ENCODE measurements around the gene LGR4.

The LGR4 gene

GRCh38 chr11:27390318-27391295 is 82.0 kb downstream of the LGR4 start:
- Histone ChIP-seq H3K4me1 (ENCODE audit: control insufficient read depth, insufficient read depth, low read length) (peaks cover 88% of the 10 kb centered on the region), H3K36me3 (ENCODE audit: control insufficient read depth, insufficient read depth, low read length) (peaks cover 37% of the 10 kb centered on the region), H3K9ac (ENCODE audit: low read depth, low read length) (no peak overlapping the region), H3K9me3 (ENCODE audit: control insufficient read depth, insufficient read depth, low read length) (no peaks in the 10 kb centered on the region), H3K4me3 (ENCODE audit: low read depth, low read length) (no peak overlapping the region), H3K27me3 (ENCODE audit: control insufficient read depth, insufficient read depth, low read length) (no peaks in the 10 kb centered on the region), H3K27ac (ENCODE audit: low read depth, low read length) (peak overlapping the region; percentile 62)

- no peak overlapping the region for H3K9ac ChIP-seq (ENCODE audit: low read depth, low read length)
- H3K27me3 ChIP-seq (ENCODE audit: control insufficient read depth, insufficient read depth, low read length) = no peaks in the 10 kb centered on the region
- H3K9me3 ChIP-seq (ENCODE audit: control insufficient read depth, insufficient read depth, low read length) = no peaks in the 10 kb centered on the region
- H3K27ac ChIP-seq (ENCODE audit: low read depth, low read length) = no peak overlapping the region
- H3K4me1 ChIP-seq (ENCODE audit: control insufficient read depth, insufficient read depth, low read length) = peaks cover 73% of the 10 kb centered on the region
- no peak overlapping the region for H3K4me3 ChIP-seq (ENCODE audit: low read depth, low read length)
- peaks cover 51% of the 10 kb centered on the region for H3K36me3 ChIP-seq (ENCODE audit: control insufficient read depth, insufficient read depth, low read length)
Observed at GRCh38 chr11:27388869-27389268, 83.7 kb downstream of the LGR4 start.

GRCh38 chr11:27388001-27388400 is 84.6 kb downstream of the LGR4 start:
- H3K9me3 ChIP-seq (ENCODE audit: control insufficient read depth, insufficient read depth, low read length) = no peaks in the 10 kb centered on the region
- H3K4me3 ChIP-seq (ENCODE audit: low read depth, low read length) = no peak overlapping the region
- no peak overlapping the region for H3K9ac ChIP-seq (ENCODE audit: low read depth, low read length)
- H3K4me1 ChIP-seq (ENCODE audit: control insufficient read depth, insufficient read depth, low read length) = peaks cover 67% of the 10 kb centered on the region
- peaks cover 60% of the 10 kb centered on the region for H3K36me3 ChIP-seq (ENCODE audit: control insufficient read depth, insufficient read depth, low read length)
- H3K27ac ChIP-seq (ENCODE audit: low read depth, low read length) = no peak overlapping the region
- no peaks in the 10 kb centered on the region for H3K27me3 ChIP-seq (ENCODE audit: control insufficient read depth, insufficient read depth, low read length)

- Histone ChIP-seq H3K36me3 (ENCODE audit: control insufficient read depth, insufficient read depth, low read length) (peaks cover 64% of the 10 kb centered on the region), H3K4me1 (ENCODE audit: control insufficient read depth, insufficient read depth, low read length) (peaks cover 60% of the 10 kb centered on the region), H3K9ac (ENCODE audit: low read depth, low read length) (no peak overlapping the region), H3K9me3 (ENCODE audit: control insufficient read depth, insufficient read depth, low read length) (no peaks in the 10 kb centered on the region), H3K27me3 (ENCODE audit: control insufficient read depth, insufficient read depth, low read length) (no peaks in the 10 kb centered on the region), H3K4me3 (ENCODE audit: low read depth, low read length) (no peak overlapping the region), H3K27ac (ENCODE audit: low read depth, low read length) (no peak overlapping the region)
Observed at GRCh38 chr11:27387362-27387761, 85.2 kb downstream of the LGR4 start.

GRCh38 chr11:27386181-27386845 is 86.3 kb downstream of the LGR4 start:
- H3K9ac ChIP-seq (ENCODE audit: low read depth, low read length) = no peak overlapping the region
- H3K27me3 ChIP-seq (ENCODE audit: control insufficient read depth, insufficient read depth, low read length) = no peaks in the 10 kb centered on the region
- peaks cover 69% of the 10 kb centered on the region for H3K36me3 ChIP-seq (ENCODE audit: control insufficient read depth, insufficient read depth, low read length)
- H3K4me1 ChIP-seq (ENCODE audit: control insufficient read depth, insufficient read depth, low read length) = peaks cover 50% of the 10 kb centered on the region
- H3K27ac ChIP-seq (ENCODE audit: low read depth, low read length) = peak overlapping the region; percentile 7
- no peak overlapping the region for H3K4me3 ChIP-seq (ENCODE audit: low read depth, low read length)
- H3K9me3 ChIP-seq (ENCODE audit: control insufficient read depth, insufficient read depth, low read length) = no peaks in the 10 kb centered on the region

- peaks cover 40% of the 10 kb centered on the region for H3K4me1 ChIP-seq (ENCODE audit: control insufficient read depth, insufficient read depth, low read length)
- H3K9ac ChIP-seq (ENCODE audit: low read depth, low read length) = no peak overlapping the region
- no peak overlapping the region for H3K4me3 ChIP-seq (ENCODE audit: low read depth, low read length)
- H3K36me3 ChIP-seq (ENCODE audit: control insufficient read depth, insufficient read depth, low read length) = peaks cover 73% of the 10 kb centered on the region
- H3K27ac ChIP-seq (ENCODE audit: low read depth, low read length) = no peak overlapping the region
- no peaks in the 10 kb centered on the region for H3K27me3 ChIP-seq (ENCODE audit: control insufficient read depth, insufficient read depth, low read length)
- no peaks in the 10 kb centered on the region for H3K9me3 ChIP-seq (ENCODE audit: control insufficient read depth, insufficient read depth, low read length)
Observed at GRCh38 chr11:27385245-27385644, 87.3 kb downstream of the LGR4 start.

GRCh38 chr11:27384227-27384626 is 88.4 kb downstream of the LGR4 start:
- Histone ChIP-seq H3K27ac (ENCODE audit: low read depth, low read length) (no peak overlapping the region), H3K36me3 (ENCODE audit: control insufficient read depth, insufficient read depth, low read length) (peaks cover 75% of the 10 kb centered on the region), H3K27me3 (ENCODE audit: control insufficient read depth, insufficient read depth, low read length) (no peaks in the 10 kb centered on the region), H3K4me1 (ENCODE audit: control insufficient read depth, insufficient read depth, low read length) (peaks cover 30% of the 10 kb centered on the region), H3K9me3 (ENCODE audit: control insufficient read depth, insufficient read depth, low read length) (no peaks in the 10 kb centered on the region), H3K9ac (ENCODE audit: low read depth, low read length) (no peak overlapping the region), H3K4me3 (ENCODE audit: low read depth, low read length) (no peak overlapping the region)

- peaks cover 81% of the 10 kb centered on the region for H3K36me3 ChIP-seq (ENCODE audit: control insufficient read depth, insufficient read depth, low read length)
Observed at GRCh38 chr11:27383645-27384044, 88.9 kb downstream of the LGR4 start.

GRCh38 chr11:27381238-27381666 is 91.3 kb downstream of the LGR4 start:
- Histone ChIP-seq H3K27me3 (ENCODE audit: control insufficient read depth, insufficient read depth, low read length) (no peaks in the 10 kb centered on the region), H3K4me1 (ENCODE audit: control insufficient read depth, insufficient read depth, low read length) (no peaks in the 10 kb centered on the region; the same call in 1 of the 2 replicates), H3K9ac (ENCODE audit: low read depth, low read length) (no peak overlapping the region), H3K4me3 (ENCODE audit: low read depth, low read length) (no peak overlapping the region), H3K9me3 (ENCODE audit: control insufficient read depth, insufficient read depth, low read length) (no peaks in the 10 kb centered on the region), H3K27ac (ENCODE audit: low read depth, low read length) (no peak overlapping the region), H3K36me3 (ENCODE audit: control insufficient read depth, insufficient read depth, low read length) (peaks cover 95% of the 10 kb centered on the region)

More at GRCh38 chr11:27383645-27384044, 88.9 kb downstream of the LGR4 start:
- peaks cover 24% of the 10 kb centered on the region for H3K4me1 ChIP-seq (ENCODE audit: control insufficient read depth, insufficient read depth, low read length)
- H3K27ac ChIP-seq (ENCODE audit: low read depth, low read length) = no peak overlapping the region
- no peaks in the 10 kb centered on the region for H3K9me3 ChIP-seq (ENCODE audit: control insufficient read depth, insufficient read depth, low read length)
- no peaks in the 10 kb centered on the region for H3K27me3 ChIP-seq (ENCODE audit: control insufficient read depth, insufficient read depth, low read length)
- H3K9ac ChIP-seq (ENCODE audit: low read depth, low read length) = no peak overlapping the region
- H3K4me3 ChIP-seq (ENCODE audit: low read depth, low read length) = no peak overlapping the region

GRCh38 chr11:27380771-27381170 is 91.8 kb downstream of the LGR4 start:
- H3K4me3 ChIP-seq (ENCODE audit: low read depth, low read length) = no peak overlapping the region
- H3K4me1 ChIP-seq (ENCODE audit: control insufficient read depth, insufficient read depth, low read length) = no peaks in the 10 kb centered on the region; the same call in 1 of the 2 replicates
- H3K27ac ChIP-seq (ENCODE audit: low read depth, low read length) = no peak overlapping the region
- peaks cover 96% of the 10 kb centered on the region for H3K36me3 ChIP-seq (ENCODE audit: control insufficient read depth, insufficient read depth, low read length)
- no peak overlapping the region for H3K9ac ChIP-seq (ENCODE audit: low read depth, low read length)
- no peaks in the 10 kb centered on the region for H3K9me3 ChIP-seq (ENCODE audit: control insufficient read depth, insufficient read depth, low read length)
- no peaks in the 10 kb centered on the region for H3K27me3 ChIP-seq (ENCODE audit: control insufficient read depth, insufficient read depth, low read length)

GRCh38 chr11:27379449-27379848 is 93.1 kb downstream of the LGR4 start:
- peaks cover 95% of the 10 kb centered on the region for H3K36me3 ChIP-seq (ENCODE audit: control insufficient read depth, insufficient read depth, low read length)
- H3K4me3 ChIP-seq (ENCODE audit: low read depth, low read length) = no peak overlapping the region

More at GRCh38 chr11:27379449-27379848, 93.1 kb downstream of the LGR4 start:
- Histone ChIP-seq H3K27ac (ENCODE audit: low read depth, low read length) (no peak overlapping the region), H3K4me1 (ENCODE audit: control insufficient read depth, insufficient read depth, low read length) (peaks cover 3% of the 10 kb centered on the region; the same call in 1 of the 2 replicates), H3K9me3 (ENCODE audit: control insufficient read depth, insufficient read depth, low read length) (no peaks in the 10 kb centered on the region), H3K27me3 (ENCODE audit: control insufficient read depth, insufficient read depth, low read length) (no peaks in the 10 kb centered on the region), H3K9ac (ENCODE audit: low read depth, low read length) (no peak overlapping the region)

All from HUES48 (cell line).